Mucosa of rectum (tissue), 2 donors: Measurements from ENCODE around the gene ATP10B.

Experiments used
- H3K27ac ChIP-seq, 2 donors: one replicate each; pipeline ENCODE4 v1.7.0; 2013; ENCODE audit warnings: inconsistent platforms in 2 of 2, low read depth in 2 of 2, low read length in 2 of 2
- H3K27me3 ChIP-seq, 2 donors: one replicate each; pipeline ENCODE4 v1.7.0; 2013; ENCODE audit warnings: low read length in 2 of 2; ENCODE audit not compliant: control insufficient read depth in 2 of 2, insufficient read depth in 2 of 2
- H3K36me3 ChIP-seq, 2 donors: one replicate each; pipeline ENCODE4 v1.7.0; 2013; ENCODE audit warnings: low read length in 2 of 2; ENCODE audit not compliant: control insufficient read depth in 2 of 2, insufficient read depth in 2 of 2
- H3K4me1 ChIP-seq, 2 donors: one replicate each; pipeline ENCODE4 v1.7.0; 2013; ENCODE audit warnings: low read length in 2 of 2, mild to moderate bottlenecking in 1 of 2; ENCODE audit not compliant: control insufficient read depth in 2 of 2, insufficient read depth in 2 of 2
- H3K4me3 ChIP-seq, 2 donors: one replicate each; pipeline ENCODE4 v1.7.0; 2013; ENCODE audit warnings: low read length in 2 of 2
- H3K9ac ChIP-seq, 2 donors: one replicate each; pipeline ENCODE4 v1.7.0; 2013; ENCODE audit warnings: low read length in 2 of 2, low read depth in 1 of 2, mild to moderate bottlenecking in 1 of 2
- H3K9me3 ChIP-seq, 2 donors: one replicate each; pipeline ENCODE4 v1.7.0; 2013; ENCODE audit warnings: low read length in 2 of 2; ENCODE audit not compliant: control insufficient read depth in 2 of 2
- donor health status: healthy.
- donor health status: Normal muscosa, but diverticular disease.

ATP10B gene

DNA sequence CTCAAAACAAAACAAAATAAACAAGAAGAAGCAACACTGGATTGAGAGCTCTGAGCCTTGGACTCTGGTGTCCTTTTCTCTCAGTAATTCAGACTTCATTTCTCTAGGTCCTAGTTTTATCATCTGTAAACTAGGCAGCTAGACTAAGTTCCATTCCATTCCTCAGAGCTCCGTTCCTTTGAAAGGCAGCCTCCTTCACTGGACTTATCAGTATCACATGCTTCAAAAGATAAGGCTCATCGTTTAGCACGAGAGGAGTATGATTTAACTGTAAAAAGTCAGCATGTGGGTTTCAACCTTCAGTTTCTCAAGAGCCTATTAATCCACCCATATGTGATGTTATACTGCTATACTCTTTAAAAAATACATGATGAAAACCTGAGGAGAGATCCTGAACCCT is 1.6 kb downstream of the ATP10B start:
- no peaks in the 10 kb centered on the region for H3K36me3 ChIP-seq
- no peaks in the 10 kb centered on the region for H3K4me1 ChIP-seq
- H3K27ac ChIP-seq, result no peak overlapping the region
- H3K4me3 ChIP-seq, result no peak overlapping the region
- H3K9me3 ChIP-seq, result no peaks in the 10 kb centered on the region
- H3K27me3 ChIP-seq, result no peaks in the 10 kb centered on the region
- no peak overlapping the region for H3K9ac ChIP-seq

DNA sequence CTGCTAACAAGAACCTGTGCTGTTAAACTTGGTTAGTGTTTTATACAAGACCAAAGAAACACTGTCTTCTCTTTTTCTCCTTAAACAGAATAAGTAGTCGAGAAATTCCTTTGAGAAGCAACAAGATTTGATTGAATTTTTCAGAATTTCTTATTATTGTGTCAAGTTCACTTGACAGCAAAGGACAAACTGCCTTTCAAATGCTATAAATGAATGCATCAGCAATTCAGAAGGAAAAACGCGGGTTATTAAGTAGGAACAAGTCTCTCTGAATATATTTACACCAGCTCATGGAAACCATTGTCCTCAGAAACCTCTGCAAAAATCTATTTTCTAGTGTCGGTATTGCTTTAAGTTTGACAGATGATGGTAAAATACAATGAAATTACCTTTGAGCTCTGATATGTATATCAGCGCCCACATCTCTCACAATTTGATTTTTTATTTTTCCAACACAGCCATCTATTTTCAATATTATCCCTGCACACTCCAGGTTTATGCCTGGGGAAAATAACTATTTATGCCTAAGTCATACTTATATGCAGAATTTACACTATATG is 4.4 kb downstream of the ATP10B start:
- Histone ChIP-seq H3K9me3 (no peaks in the 10 kb centered on the region), H3K27me3 (no peaks in the 10 kb centered on the region), H3K27ac (no peak overlapping the region), H3K4me1 (no peaks in the 10 kb centered on the region), H3K36me3 (no peaks in the 10 kb centered on the region), H3K4me3 (no peak overlapping the region), H3K9ac (no peak overlapping the region)

- H3K27me3 ChIP-seq, result no peaks in the 10 kb centered on the region
- no peaks in the 10 kb centered on the region for H3K4me1 ChIP-seq
- H3K27ac ChIP-seq, result no peak overlapping the region
- H3K9ac ChIP-seq, result no peak overlapping the region
- H3K4me3 ChIP-seq, result no peak overlapping the region
- no peaks in the 10 kb centered on the region for H3K36me3 ChIP-seq
- no peaks in the 10 kb centered on the region for H3K9me3 ChIP-seq
These were observed 5.4 kb downstream of the ATP10B start for GRCh38 chr5:160846642-160847041.

GRCh38 chr5:160844177-160844576 is 7.8 kb downstream of the ATP10B start:
- H3K9me3 ChIP-seq, result no peaks in the 10 kb centered on the region
- H3K36me3 ChIP-seq, result no peaks in the 10 kb centered on the region
- H3K9ac ChIP-seq, result no peak overlapping the region
- no peak overlapping the region for H3K4me3 ChIP-seq
- no peak overlapping the region for H3K27ac ChIP-seq
- H3K27me3 ChIP-seq, result no peaks in the 10 kb centered on the region
- H3K4me1 ChIP-seq, result no peaks in the 10 kb centered on the region

DNA sequence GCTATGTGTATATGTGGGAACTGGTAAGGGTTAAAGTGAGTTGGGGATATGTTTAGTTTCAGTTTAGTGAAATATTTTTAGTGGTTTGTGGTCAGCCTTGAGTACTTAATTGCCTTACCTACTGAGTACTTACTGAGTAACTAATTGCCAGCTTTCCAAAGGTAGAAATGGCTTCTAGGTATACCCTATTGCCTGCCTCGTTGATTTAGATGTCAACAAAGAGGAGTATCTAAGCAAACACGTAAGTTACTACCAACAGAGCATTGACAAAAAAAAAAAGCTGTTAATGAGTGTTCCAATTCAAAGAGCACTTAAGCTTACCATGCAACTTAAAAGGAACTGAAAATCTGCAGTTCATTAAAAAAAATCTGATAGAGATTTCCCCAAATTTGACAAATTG is 8.8 kb downstream of the ATP10B start:
- H3K9me3 ChIP-seq, result no peaks in the 10 kb centered on the region
- H3K36me3 ChIP-seq, result no peaks in the 10 kb centered on the region
- H3K27me3 ChIP-seq, result no peaks in the 10 kb centered on the region
- H3K27ac ChIP-seq, result no peak overlapping the region
- no peak overlapping the region for H3K9ac ChIP-seq
- H3K4me1 ChIP-seq, result no peaks in the 10 kb centered on the region
- no peak overlapping the region for H3K4me3 ChIP-seq

DNA sequence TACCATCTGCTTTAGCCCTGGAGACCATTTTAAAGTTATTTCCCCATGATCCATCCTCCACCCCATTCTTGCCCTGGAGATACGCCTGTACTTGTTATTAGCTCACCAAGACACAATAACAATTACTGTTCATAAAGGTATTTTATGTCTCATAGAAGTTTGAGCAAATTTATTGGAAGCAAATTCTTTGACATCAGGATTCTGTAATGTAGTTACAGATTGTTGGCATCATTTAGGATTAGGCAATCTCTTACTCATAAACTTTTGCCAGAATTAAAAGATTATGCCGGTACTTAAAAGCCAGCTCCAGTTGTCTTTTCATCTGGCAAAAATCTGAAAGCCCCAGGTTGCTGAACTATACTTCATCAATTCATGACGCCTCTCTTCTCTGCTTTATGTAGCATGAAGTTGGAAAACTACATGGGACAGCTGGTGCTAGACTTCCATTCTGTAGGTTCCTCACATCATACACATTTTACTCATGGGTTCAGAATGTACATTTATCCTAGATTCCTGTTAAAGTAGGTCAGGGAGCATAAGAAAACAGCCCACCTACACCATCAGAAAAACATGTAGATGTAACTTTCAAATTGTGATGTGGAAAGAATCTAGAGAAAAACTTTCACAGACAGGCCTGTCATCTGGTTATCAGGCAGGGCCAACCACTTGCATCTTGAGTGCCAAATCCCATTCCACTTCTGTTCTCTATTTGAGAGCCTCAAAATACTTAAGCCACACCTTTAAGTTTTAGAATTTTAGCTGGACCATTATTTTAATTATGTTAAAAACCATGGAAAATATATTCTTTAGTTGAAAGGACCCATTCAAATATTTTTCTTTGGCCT is 14.0 kb downstream of the ATP10B start:
- Histone ChIP-seq H3K36me3 (no peaks in the 10 kb centered on the region), H3K27ac (no peak overlapping the region), H3K9me3 (no peaks in the 10 kb centered on the region), H3K4me1 (no peaks in the 10 kb centered on the region), H3K9ac (no peak overlapping the region), H3K27me3 (no peaks in the 10 kb centered on the region), H3K4me3 (no peak overlapping the region)

DNA sequence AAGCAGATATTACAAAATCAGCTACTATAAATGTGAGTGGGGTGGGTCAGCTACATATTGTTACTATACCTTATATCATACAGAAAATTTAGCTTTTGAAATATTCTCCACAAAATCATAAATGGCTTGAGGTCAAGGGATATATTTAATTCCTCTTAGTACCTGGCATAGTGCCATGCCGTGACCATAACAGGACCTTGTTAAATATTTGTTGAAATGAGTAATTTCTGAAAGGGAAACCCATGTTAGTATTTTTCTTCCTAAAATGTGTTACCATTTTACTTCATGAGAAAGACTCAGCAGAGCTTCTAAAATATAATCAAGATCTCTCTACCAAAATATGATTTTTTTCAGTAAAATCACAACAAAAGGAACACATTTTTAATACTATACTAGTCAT is 14.8 kb downstream of the ATP10B start:
- no peaks in the 10 kb centered on the region for H3K9me3 ChIP-seq
- H3K27me3 ChIP-seq, result no peaks in the 10 kb centered on the region
- no peaks in the 10 kb centered on the region for H3K36me3 ChIP-seq
- no peak overlapping the region for H3K27ac ChIP-seq
- H3K4me3 ChIP-seq, result no peak overlapping the region
- H3K9ac ChIP-seq, result no peak overlapping the region
- H3K4me1 ChIP-seq, result no peaks in the 10 kb centered on the region

- Histone ChIP-seq H3K9ac (no peak overlapping the region), H3K27ac (no peak overlapping the region), H3K36me3 (no peaks in the 10 kb centered on the region), H3K4me3 (no peak overlapping the region), H3K9me3 (no peaks in the 10 kb centered on the region), H3K27me3 (no peaks in the 10 kb centered on the region), H3K4me1 (no peaks in the 10 kb centered on the region)
These were observed 16.0 kb downstream of the ATP10B start for GRCh38 chr5:160835818-160836528.

- Histone ChIP-seq H3K9me3 (no peaks in the 10 kb centered on the region), H3K27me3 (no peaks in the 10 kb centered on the region), H3K9ac (no peak overlapping the region), H3K36me3 (no peaks in the 10 kb centered on the region), H3K27ac (no peak overlapping the region), H3K4me1 (no peaks in the 10 kb centered on the region), H3K4me3 (no peak overlapping the region)
These were observed 16.6 kb downstream of the ATP10B start for GRCh38 chr5:160835376-160835775.

- Histone ChIP-seq H3K4me1 (no peaks in the 10 kb centered on the region), H3K9me3 (no peaks in the 10 kb centered on the region), H3K27ac (no peak overlapping the region), H3K36me3 (no peaks in the 10 kb centered on the region), H3K4me3 (no peak overlapping the region), H3K9ac (no peak overlapping the region), H3K27me3 (no peaks in the 10 kb centered on the region)
These were observed 18.2 kb downstream of the ATP10B start for GRCh38 chr5:160833806-160834205.
